GM12878 (cell line): ENCODE measurements around the gene JAML. TPM values are rescaled to one million over a fixed set of nuclear protein-coding genes. Genes with fewer than 3 reads are reported as not detected.

Experiments
- ATAC-seq: fragments of 200-7000 bp; cut with Tn5 transposase; 3 replicates; pipeline ENCODE4 v1.9.1; 2020; ENCODE audit warnings: mild to moderate bottlenecking, moderate library complexity
- BruUV-seq: library from RNA; stranded (reverse); fragments of 400-500 nt; replicated peaks from 2 replicates; lab custom pipeline; 2021; lab: Mats Ljungman, UMichigan
- CTCF ChIA-PET: fragments of 300-600 bp; sonication (Branson Sonifier 250); formaldehyde crosslinking; extraction: SDS; loops from one replicate; lab custom pipeline; 2021; ENCODE audit warnings: inconsistent platforms; lab: Yijun Ruan, JAX
- POLR2A ChIA-PET: fragments of 350-600 bp; formaldehyde crosslinking; extraction: SDS; loops from one replicate; lab custom pipeline; 2021; ENCODE audit warnings: inconsistent platforms; lab: Charles Lee
- RAD21 ChIA-PET: fragments of 300-600 bp; sonication (Branson Sonifier 250); formaldehyde crosslinking; loops from one replicate; lab custom pipeline; 2023; ENCODE audit warnings: antibody characterized with exemption; ENCODE audit not compliant: unreplicated experiment; lab: Charles Lee
- SMC1A ChIA-PET: fragments of 300-600 bp; sonication (Branson Sonifier 250); formaldehyde crosslinking; loops from one replicate; lab custom pipeline; 2023; ENCODE audit not compliant: unreplicated experiment, uncharacterized antibody; lab: Charles Lee
- DNase-seq: peaks from one replicate; pipeline ENCODE4 v3.0.0-alpha.2; 2011; ENCODE audit warnings: low read depth, low spot score
- FAIRE-seq: peaks from 3 replicates; lab custom pipeline; 2011; peaks lifted over from hg19 to GRCh38; lab: Jason Lieb, UNC
- H2AFZ ChIP-seq: 2 replicates; pipeline ENCODE4 v1.6.0; 2011; ENCODE audit warnings: low read depth, low read length, control low read depth; ENCODE audit not compliant: control insufficient read depth
- H3K27ac ChIP-seq: 2 replicates; pipeline ENCODE4 v1.5.1; 2011; ENCODE audit warnings: control low read depth; ENCODE audit not compliant: control insufficient read depth, insufficient read depth
- H3K27me3 ChIP-seq, 2 experiments: replicated peaks in 1 of 2; 2 replicates each; pipeline versions ENCODE4 v1.6.0 to v1.6.1; 2011; ENCODE audit warnings: low read length in 1 of 2; ENCODE audit not compliant: control insufficient read depth in 2 of 2, insufficient read depth in 2 of 2
- H3K36me3 ChIP-seq, 2 experiments: 2 replicates each; pipeline ENCODE4 v1.5.1; 2011; ENCODE audit warnings: low read length in 1 of 2; ENCODE audit not compliant: control insufficient read depth in 2 of 2, insufficient read depth in 2 of 2
- H3K4me1 ChIP-seq: 2 replicates; pipeline ENCODE4 v1.6.1; 2011; ENCODE audit warnings: mild to moderate bottlenecking, low read length, moderate library complexity, mixed read lengths; ENCODE audit not compliant: control insufficient read depth, insufficient read depth
- H3K4me2 ChIP-seq: 2 replicates; pipeline ENCODE4 v1.6.0; 2011; ENCODE audit warnings: control low read depth; ENCODE audit not compliant: control insufficient read depth, insufficient read depth
- H3K4me3 ChIP-seq: fragments of 200-600 bp; sonication (generic); 2 replicates; pipeline ENCODE4 v1.5.1; 2016
- H3K79me2 ChIP-seq: 2 replicates; pipeline ENCODE4 v1.6.0; 2011; ENCODE audit warnings: low read length; ENCODE audit not compliant: control insufficient read depth, insufficient read depth
- H3K9ac ChIP-seq: 2 replicates; pipeline ENCODE4 v1.8.0; 2011; ENCODE audit warnings: low read length, control low read depth, mixed read lengths; ENCODE audit not compliant: control insufficient read depth, insufficient read depth
- H3K9me3 ChIP-seq: replicated peaks from 3 replicates; pipeline ENCODE4 v1.5.1; 2011; ENCODE audit warnings: mild to moderate bottlenecking, low read length; ENCODE audit not compliant: control insufficient read depth, insufficient read depth
- H4K20me1 ChIP-seq: 2 replicates; pipeline ENCODE4 v1.6.0; 2011; ENCODE audit not compliant: control insufficient read depth, insufficient read depth
- ZNF592 ChIP-seq: fragments of 450-650 bp; IDR thresholded peaks from 2 replicates; pipeline ENCODE4 v1.6.1; 2017; ENCODE audit warnings: mild to moderate bottlenecking, moderate library complexity
- ZNF687 ChIP-seq: fragments of 450-650 bp; IDR thresholded peaks from 2 replicates; pipeline ENCODE4 v1.6.1; 2017; ENCODE audit warnings: mild to moderate bottlenecking, moderate library complexity
- WGBS: methylation state at CpG from one replicate; pipeline ENCODE4 v1.1.6; 2016; ENCODE audit warnings: low lambda C conversion rate; ENCODE audit not compliant: insufficient replicate concordance, insufficient coverage; ENCODE audit errors: missing lambda C conversion rate; 5-methylcytosine and 5-hydroxymethylcytosine counted together
- in situ Hi-C: fragments of 300-500 bp; cut with MboI; formaldehyde crosslinking; loops from 9 replicates; pipeline ENCODE4 v1.14.3; 2018; ENCODE audit warnings: mixed read lengths
- intact Hi-C: fragments of 100-400 bp; cut with micrococcal nuclease; formaldehyde crosslinking; loops from one replicate; pipeline ENCODE4 v1.14.2; 2022; ENCODE audit not compliant: unreplicated experiment
- polyA plus RNA-seq, 11 experiments: library from polyadenylated mRNA; depleted of rRNA in 4 of 11; unstranded in 6 of 11; stranded (reverse) in 5 of 11; fragments of >200 nt; fragmentation: Nextera tagmentation in 4 of 11; fragmentation: Illumina TruSeq in 1 of 11; extraction: Ambion mirVana in 4 of 11; extraction: Trizol in 1 of 11; gene quantifications; 1 replicate in 1 of 11; 2 replicates in 10 of 11; pipeline versions ENCODE4 v1.2.1 to v1.2.3, GENCODE V29; 2011 to 2016; ENCODE audit warnings: inconsistent platforms in 2 of 11, missing spikeins in 2 of 11, low read depth in 1 of 11
- total RNA-seq, 4 experiments: library from RNA; depleted of rRNA in 3 of 4; stranded (reverse); fragments of >200 nt in 3 of 4; fragmentation: Illumina TruSeq in 1 of 4; extraction: Trizol in 1 of 4; gene quantifications; 2 replicates each; pipeline versions ENCODE4 v1.2.1 to v1.2.3, GENCODE V29; 2013 to 2021

Gene JAML
- total and polyA plus RNA-seq, 10 of the 15 experiments (the other 5 are each of a cell fraction or from before 2014, with no cell fraction given), result 0.60 to 8.1 (median 3.5) TPM

GRCh38 chr11:118264569-118265465 is 40.0 kb upstream of the JAML start:
- RAD21 ChIA-PET, result interaction anchor here (1.4 to 1.7 kb wide), 2 partner anchors 13 to 66 kb away, joined by 5 read pairs; no protein-coding TSS in a partner anchor
- no peak for FAIRE-seq
- TF ChIP-seq ZNF687, result no peak
- no peak for TF ChIP-seq ZNF592
- 58% methylated on average over 13 of the region's 13 CpGs for WGBS
- Histone ChIP-seq H2AFZ (no peak overlapping the region), H3K27ac (no peak overlapping the region), H3K4me1 (peaks cover 9% of the 10 kb centered on the region), H4K20me1 (no peaks in the 10 kb centered on the region), H3K27me3 (peaks cover 0 to 13% of the 10 kb centered on the region in 2 experiments; a peak in 1 of 4 replicates), H3K79me2 (no peaks in the 10 kb centered on the region), H3K4me2 (no peak overlapping the region; the same call in 1 of the 2 replicates), H3K36me3 (no peaks in the 10 kb centered on the region), H3K9me3 (no peaks in the 10 kb centered on the region), H3K9ac (no peak overlapping the region), H3K4me3 (no peak overlapping the region)
- ATAC-seq, result no peak
- SMC1A ChIA-PET, result interaction anchor here (0.7 to 10.2 kb wide), 11 partner anchors 13 to 71 kb away, joined by 3 to 56 read pairs (median 4); partner anchors contain the start of gene MPZL3
- DNase-seq, result no peak
- BruUV-seq, result no TSS peak
- intact Hi-C loops, result no loop called here
- POLR2A ChIA-PET, result interaction anchor here (1.0 to 1.3 kb wide), 3 partner anchors 13 to 24 kb away, joined by 3 read pairs; partner anchors contain the start of gene MPZL3
- in situ Hi-C loops, result no loop called here
- CTCF ChIA-PET, result interaction anchor here (0.5 to 5.3 kb wide), 8 partner anchors 8 to 1799 kb away, joined by 3 to 35 read pairs (median 4); no protein-coding TSS in a partner anchor
